ENCODE results near the gene CRYZL1. TPM values are rescaled to one million over a fixed set of nuclear protein-coding genes. Genes with fewer than 3 reads are reported as not detected.
"Not testable (repeated sequence)": the region's sequence is repeated elsewhere in the genome, so short reads cannot be mapped to it uniquely, and the experiment has no call there.

Gene CRYZL1
- polyA plus RNA-seq, 6 donors from 2014 or later, result 28.5 to 44.4 (median 34.9) TPM

DNA sequence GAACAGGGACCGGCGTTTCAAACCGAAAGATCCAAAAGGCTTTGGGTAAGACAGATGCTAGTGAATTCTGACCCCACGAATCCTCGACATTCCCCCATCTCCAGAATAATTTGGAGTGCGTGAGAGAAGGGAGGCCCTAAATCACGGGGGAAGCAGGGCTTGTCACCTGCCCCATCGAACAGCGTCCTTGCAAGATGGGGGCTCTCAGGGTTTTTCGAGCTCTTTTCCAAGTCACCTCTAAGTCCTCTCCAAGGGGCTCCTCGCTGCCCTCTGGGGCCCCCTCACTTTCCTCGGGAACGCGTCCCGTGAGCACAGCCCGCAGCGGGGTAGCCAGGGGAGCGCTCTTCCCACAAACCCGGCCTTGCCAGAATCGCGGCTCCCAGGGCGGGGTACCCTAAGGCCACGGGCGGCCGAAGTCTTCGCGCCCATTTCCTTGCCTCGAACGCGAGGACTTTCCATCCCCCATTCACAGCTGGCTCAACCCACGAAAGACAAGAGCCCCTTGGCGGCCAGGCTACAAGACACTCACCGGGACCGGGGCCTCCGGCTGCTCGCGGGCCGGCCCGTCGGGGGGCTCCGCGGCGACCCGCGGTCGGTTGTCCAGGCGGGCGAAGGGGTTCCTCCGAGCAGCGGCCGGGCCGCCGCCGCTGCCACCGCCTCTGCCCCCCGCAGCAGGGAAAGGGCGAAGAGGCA, 53.6 kb downstream of the CRYZL1 start:
- Mint-ChIP-seq H3K27ac (peak overlapping the region in 5 of 6 donors; percentile 24 to 74 (median 67)), H3K4me3 (peak overlapping the region; percentile 83 to 93 (median 86)), H3K4me1 (peaks cover 0 to 13% (median 4%) of the 10 kb centered on the region in 3 donors), H3K27me3 (no peaks in the 10 kb centered on the region), H3K36me3 (no peaks in the 10 kb centered on the region), H3K9me3 (no peaks in the 10 kb centered on the region)
- ATAC-seq (ENCODE audit: low read depth in 2 of 2) (peak; percentile 16 to 19), DNase-seq (no peak)

DNA sequence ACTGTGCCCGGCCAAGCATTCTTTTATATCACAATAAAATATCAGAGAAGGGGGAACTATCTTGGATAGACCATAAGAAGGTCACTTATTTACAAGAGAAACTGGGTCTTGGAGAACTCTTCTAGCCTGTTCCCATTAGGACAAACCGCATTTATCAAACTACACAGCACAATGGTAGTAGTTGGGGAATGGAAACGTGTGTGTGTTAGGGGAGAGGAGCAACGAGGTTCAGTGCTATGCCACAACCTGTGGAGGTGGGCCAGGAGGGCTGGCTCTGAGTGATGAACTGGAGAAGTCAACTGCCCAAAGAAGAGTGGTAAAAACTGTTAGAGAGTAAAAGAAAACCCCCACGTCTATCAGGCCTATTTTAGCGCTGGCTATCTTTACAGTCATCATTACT, 54.6 kb downstream of the CRYZL1 start:
- H3K27ac Mint-ChIP-seq, result no peak overlapping the region
- peak overlapping the region in 7 of 8 donors; percentile 16 to 85 (median 61) for H3K4me3 Mint-ChIP-seq
- peaks cover 0 to 3% of the 10 kb centered on the region in 2 donors for H3K36me3 Mint-ChIP-seq
- no peaks in the 10 kb centered on the region for H3K9me3 Mint-ChIP-seq
- peaks cover 0 to 13% (median 4%) of the 10 kb centered on the region in 3 donors for H3K4me1 Mint-ChIP-seq
- DNase-seq, result no peak
- H3K27me3 Mint-ChIP-seq, result no peaks in the 10 kb centered on the region
- no peak for ATAC-seq (ENCODE audit: low read depth in 2 of 2)

DNA sequence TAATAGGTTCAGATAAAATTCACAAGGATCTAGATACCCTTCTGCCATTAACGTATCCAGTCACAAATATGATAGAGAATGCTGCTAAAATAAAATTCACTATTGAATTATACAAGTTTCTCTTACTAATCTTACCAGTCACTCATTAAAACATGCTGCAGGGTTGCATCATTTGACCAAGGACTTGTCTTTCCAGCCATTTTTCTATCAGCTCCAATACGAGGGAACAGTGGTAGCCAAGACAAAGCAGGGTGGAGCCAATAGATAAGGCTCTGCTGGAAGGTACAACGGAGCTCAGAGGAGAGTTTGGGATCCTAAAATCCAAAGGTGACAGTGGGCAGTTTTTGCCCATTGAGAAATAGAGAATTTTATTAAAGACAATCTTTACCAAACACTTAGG, 57.1 kb downstream of the CRYZL1 start:
- DNase-seq (no peak), ATAC-seq (ENCODE audit: low read depth in 2 of 2) (no peak)
- H3K9me3 Mint-ChIP-seq, result no peaks in the 10 kb centered on the region
- H3K4me1 Mint-ChIP-seq, result peaks cover 0 to 12% (median 4%) of the 10 kb centered on the region in 3 donors
- H3K36me3 Mint-ChIP-seq, result peaks cover 0 to 4% of the 10 kb centered on the region in 2 donors
- no peak overlapping the region for H3K27ac Mint-ChIP-seq
- H3K27me3 Mint-ChIP-seq, result no peaks in the 10 kb centered on the region
- peak overlapping the region in 2 of 8 donors; percentile 44 to 54 for H3K4me3 Mint-ChIP-seq

DNA sequence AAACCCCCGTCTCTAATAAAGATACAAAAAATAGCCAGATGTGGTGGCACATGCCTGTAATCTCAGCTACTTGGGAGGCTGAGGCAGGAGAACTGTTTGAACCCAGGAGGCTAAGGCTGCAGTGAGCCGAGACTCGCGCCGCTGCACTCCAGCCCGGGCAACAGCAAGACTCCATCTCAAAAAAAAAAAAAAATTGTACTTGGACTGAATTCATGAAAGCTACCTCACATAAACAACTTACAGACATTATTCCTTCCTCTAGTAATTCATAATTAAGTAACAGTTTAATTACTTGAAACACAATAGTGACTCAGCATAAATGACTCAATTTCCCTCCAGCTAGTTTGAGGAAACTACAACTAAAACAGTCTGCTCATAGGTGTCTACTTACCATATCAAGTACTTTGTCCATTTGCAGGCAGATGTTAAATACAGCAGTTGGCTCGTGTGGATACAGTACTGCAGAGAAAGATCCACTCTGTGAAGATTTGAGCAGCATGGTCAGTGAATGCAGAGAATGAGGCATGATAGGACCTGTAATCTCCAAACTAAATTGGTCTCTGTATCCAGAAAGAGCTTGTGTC, 62.5 kb downstream of the CRYZL1 start:
- ATAC-seq (ENCODE audit: low read depth in 2 of 2) (no peak), DNase-seq (no peak)
- Mint-ChIP-seq H3K4me3 (no peak overlapping the region), H3K4me1 (peaks cover 0 to 2% (median 0%) of the 10 kb centered on the region in 3 donors), H3K36me3 (peaks cover 0 to 8% of the 10 kb centered on the region in 2 donors), H3K9me3 (no peaks in the 10 kb centered on the region), H3K27ac (peak overlapping the region in 1 of 6 donors; percentile 19), H3K27me3 (no peaks in the 10 kb centered on the region)

DNA sequence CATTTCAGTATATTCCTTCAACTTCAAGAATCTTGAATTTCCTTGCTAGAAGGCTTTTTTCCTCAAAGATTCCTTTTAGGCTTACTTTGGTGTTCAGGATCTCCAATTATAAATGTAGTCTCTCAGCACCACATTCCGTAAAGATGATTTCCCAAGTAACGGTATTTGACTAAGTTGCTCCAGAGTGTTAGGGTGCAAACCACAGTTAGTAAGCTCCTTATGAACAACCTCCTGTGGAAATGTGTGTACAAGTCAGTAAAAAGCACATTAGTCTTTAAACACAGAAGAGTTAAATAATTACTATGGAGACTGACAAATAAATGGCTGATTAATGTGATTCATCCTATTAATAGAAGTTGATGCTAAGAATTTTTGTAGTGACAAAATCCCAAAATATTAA, 63.3 kb downstream of the CRYZL1 start:
- Mint-ChIP-seq H3K9me3 (no peaks in the 10 kb centered on the region), H3K27me3 (no peaks in the 10 kb centered on the region), H3K4me3 (no peak overlapping the region), H3K36me3 (peaks cover 0 to 9% of the 10 kb centered on the region in 2 donors), H3K27ac (no peak overlapping the region), H3K4me1 (peaks cover 0 to 2% (median 0%) of the 10 kb centered on the region in 3 donors)
- DNase-seq (no peak), ATAC-seq (ENCODE audit: low read depth in 2 of 2) (no peak)

DNA sequence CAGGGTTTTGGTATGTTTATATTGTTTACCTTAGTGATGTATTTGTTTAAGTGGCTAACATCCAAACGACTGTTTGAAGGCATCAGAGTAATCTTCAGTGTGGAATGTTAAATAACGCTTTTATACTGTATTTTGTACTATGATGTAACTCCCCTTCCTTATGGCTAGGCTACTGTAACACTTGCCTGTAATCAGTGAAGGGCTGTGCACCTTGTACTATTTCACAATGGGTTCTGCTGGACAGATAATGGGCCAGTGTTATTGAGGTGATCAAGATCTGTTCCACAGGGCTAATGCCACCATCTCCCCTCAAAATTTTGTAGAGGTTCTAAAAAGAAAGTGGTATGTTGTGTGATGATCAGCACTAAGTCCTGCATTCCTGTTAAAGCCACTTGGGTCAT, 64.8 kb downstream of the CRYZL1 start:
- H3K36me3 Mint-ChIP-seq; H3K27ac Mint-ChIP-seq; H3K4me1 Mint-ChIP-seq; H3K4me3 Mint-ChIP-seq; ATAC-seq (ENCODE audit: low read depth in 2 of 2); DNase-seq; H3K9me3 Mint-ChIP-seq; H3K27me3 Mint-ChIP-seq: not testable (repeated sequence)

DNA sequence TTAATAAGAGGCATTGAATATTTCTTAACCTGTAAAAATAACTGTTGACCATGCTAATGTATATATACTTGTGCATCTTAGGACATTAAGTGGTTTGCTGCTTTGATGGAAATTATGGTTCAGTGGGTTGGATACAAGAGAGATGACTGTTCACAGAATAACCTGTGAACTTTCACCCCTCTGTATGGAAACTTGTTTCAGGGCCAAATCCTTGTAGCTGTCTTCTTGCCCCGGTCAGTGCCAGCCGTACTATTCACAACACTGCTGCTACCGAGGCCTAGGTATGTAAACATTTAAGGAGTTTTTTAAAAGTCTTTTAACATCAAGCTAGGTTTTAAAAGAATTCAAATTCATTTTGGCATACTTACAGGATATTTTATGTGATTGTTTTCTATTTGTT, 69.2 kb downstream of the CRYZL1 start:
- Mint-ChIP-seq H3K4me3 (no peak overlapping the region), H3K4me1 (peaks cover 0 to 12% (median 7%) of the 10 kb centered on the region in 3 donors), H3K9me3 (no peaks in the 10 kb centered on the region), H3K27ac (peak overlapping the region in 2 of 6 donors; percentile 19 to 72), H3K36me3 (peaks cover 7 to 14% of the 10 kb centered on the region in 2 donors), H3K27me3 (no peaks in the 10 kb centered on the region)
- DNase-seq, result no peak
- no peak for ATAC-seq (ENCODE audit: low read depth in 2 of 2)

DNA sequence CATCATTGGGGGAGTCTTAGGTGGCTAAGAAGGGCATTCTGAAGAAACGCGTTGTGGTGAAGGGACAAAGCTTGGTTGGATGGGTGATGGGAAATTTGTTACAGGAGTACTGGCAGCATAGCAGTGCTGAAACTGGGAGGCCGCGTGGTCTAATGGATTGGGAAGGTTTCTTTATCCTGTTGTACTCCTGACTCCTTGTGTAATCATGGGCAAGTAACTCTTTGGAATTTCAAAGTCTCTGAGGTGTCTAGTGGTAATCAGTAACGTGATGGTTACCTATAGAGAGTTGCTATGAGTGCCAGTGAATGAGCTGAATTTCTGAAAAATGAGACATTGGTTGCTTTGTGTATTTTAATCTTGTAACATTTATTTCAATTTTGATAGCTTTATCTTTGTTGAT, 71.5 kb downstream of the CRYZL1 start:
- no peaks in the 10 kb centered on the region for H3K9me3 Mint-ChIP-seq
- H3K4me1 Mint-ChIP-seq, result peaks cover 0 to 12% (median 7%) of the 10 kb centered on the region in 3 donors
- H3K4me3 Mint-ChIP-seq, result no peak overlapping the region
- H3K27me3 Mint-ChIP-seq, result no peaks in the 10 kb centered on the region
- peak overlapping the region in 3 of 6 donors; percentile 24 to 74 (median 70) for H3K27ac Mint-ChIP-seq
- peaks cover 7 to 14% of the 10 kb centered on the region in 2 donors for H3K36me3 Mint-ChIP-seq
- DNase-seq, result no peak
- ATAC-seq (ENCODE audit: low read depth in 2 of 2), result no peak

DNA sequence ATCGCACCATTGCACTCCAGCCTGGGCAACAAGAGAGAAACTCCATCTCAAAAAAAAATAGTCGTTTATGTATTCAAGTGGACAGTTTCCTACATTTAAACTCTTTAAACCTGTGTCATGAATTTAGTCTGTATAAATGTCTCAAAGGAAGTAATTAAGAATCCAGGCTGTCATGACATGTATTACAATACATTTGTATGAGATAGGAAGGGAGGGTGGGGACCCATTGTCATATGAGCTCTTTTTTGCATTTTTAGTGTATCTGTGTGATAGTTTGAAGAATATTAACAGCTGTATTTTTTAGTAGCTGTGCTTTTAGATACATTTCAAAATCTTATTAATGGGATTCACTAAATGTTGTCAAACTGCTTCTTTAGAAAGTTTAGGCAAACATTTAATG, 73.1 kb downstream of the CRYZL1 start:
- no peak overlapping the region for H3K4me3 Mint-ChIP-seq
- no peak overlapping the region for H3K27ac Mint-ChIP-seq
- no peaks in the 10 kb centered on the region for H3K27me3 Mint-ChIP-seq
- DNase-seq (no peak), ATAC-seq (ENCODE audit: low read depth in 2 of 2) (no peak)
- peaks cover 7 to 14% of the 10 kb centered on the region in 2 donors for H3K36me3 Mint-ChIP-seq
- H3K9me3 Mint-ChIP-seq, result no peaks in the 10 kb centered on the region
- H3K4me1 Mint-ChIP-seq, result peaks cover 0 to 12% (median 7%) of the 10 kb centered on the region in 3 donors

DNA sequence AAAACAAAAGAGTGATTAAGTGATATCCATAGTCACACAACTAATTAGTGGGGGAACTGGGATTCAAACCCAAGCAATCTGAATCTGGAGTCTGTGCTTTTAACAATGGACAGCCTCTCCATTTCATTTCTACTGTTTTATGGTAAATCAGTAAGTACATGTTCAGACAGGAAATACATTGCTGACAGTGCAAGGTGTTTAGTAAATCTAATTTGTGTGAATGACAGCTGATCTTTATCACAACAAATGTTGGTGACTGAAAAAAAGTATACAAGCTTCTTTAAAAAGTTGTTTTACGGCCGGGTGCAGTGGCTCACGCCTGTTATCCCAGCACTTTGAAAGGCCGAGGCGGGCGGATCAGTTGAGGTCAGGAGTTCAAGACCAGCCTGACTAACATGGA, 73.6 kb downstream of the CRYZL1 start:
- no peak for DNase-seq
- peak overlapping the region in 2 of 6 donors; percentile 22 to 88 for H3K27ac Mint-ChIP-seq
- H3K4me1 Mint-ChIP-seq, result peaks cover 0 to 12% (median 7%) of the 10 kb centered on the region in 3 donors
- no peaks in the 10 kb centered on the region for H3K27me3 Mint-ChIP-seq
- H3K4me3 Mint-ChIP-seq, result no peak overlapping the region
- H3K9me3 Mint-ChIP-seq, result no peaks in the 10 kb centered on the region
- H3K36me3 Mint-ChIP-seq, result peaks cover 7 to 12% of the 10 kb centered on the region in 2 donors
- no peak for ATAC-seq (ENCODE audit: low read depth in 2 of 2)

DNA sequence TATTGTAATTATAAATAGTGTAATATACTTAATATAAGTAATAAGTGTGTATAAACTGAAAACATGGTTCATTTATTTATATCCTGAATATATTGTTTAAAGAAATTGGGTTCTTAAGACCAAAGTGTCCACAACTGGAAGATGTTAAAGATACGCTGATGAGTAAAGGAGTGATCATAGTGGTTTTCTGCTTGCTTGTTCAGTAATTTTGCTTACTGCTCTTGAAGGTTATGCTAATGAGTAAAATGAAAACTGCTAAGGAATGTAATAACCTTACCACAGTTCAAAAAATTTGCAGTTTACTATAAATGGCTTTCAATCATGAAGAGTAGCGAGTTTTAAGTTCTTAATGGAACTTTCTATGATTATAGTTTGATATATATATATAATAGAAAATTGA, 75.0 kb downstream of the CRYZL1 start:
- Mint-ChIP-seq H3K9me3 (no peaks in the 10 kb centered on the region), H3K36me3 (peaks cover 8% of the 10 kb centered on the region in 2 donors)

DNA sequence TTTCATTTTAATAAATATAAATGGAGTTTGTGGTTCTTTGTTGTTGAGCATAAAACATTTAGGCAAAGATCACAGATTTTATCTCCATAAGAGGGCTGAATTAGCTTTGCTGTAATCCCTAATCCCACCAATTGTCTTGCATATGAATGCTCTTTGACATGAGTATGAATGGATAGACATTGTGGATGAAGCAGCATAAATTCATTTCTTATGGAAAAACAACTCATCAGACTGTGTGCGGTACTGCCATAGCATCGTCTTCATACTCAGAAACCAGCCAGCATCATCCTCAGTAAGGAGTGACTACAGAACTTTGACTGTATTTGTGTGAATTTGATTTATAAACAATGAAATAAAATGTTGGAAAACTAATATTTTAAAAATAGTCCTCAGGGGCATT, 79.2 kb downstream of the CRYZL1 start:
- H3K4me1 Mint-ChIP-seq, result peaks cover 10 to 24% (median 12%) of the 10 kb centered on the region in 3 donors
- H3K9me3 Mint-ChIP-seq, result no peaks in the 10 kb centered on the region
- no peak overlapping the region for H3K4me3 Mint-ChIP-seq
- no peaks in the 10 kb centered on the region for H3K27me3 Mint-ChIP-seq
- H3K27ac Mint-ChIP-seq, result no peak overlapping the region
- ATAC-seq (ENCODE audit: low read depth in 2 of 2), result no peak
- DNase-seq, result no peak
- peaks cover 21 to 36% of the 10 kb centered on the region in 2 donors for H3K36me3 Mint-ChIP-seq

More for the DNA sequence above, 75.0 kb downstream of the CRYZL1 start:
- ATAC-seq (ENCODE audit: low read depth in 2 of 2) (no peak), DNase-seq (no peak)
- Mint-ChIP-seq H3K4me3 (no peak overlapping the region), H3K27ac (no peak overlapping the region), H3K27me3 (no peaks in the 10 kb centered on the region), H3K4me1 (peaks cover 0 to 13% (median 7%) of the 10 kb centered on the region in 3 donors)

DNA sequence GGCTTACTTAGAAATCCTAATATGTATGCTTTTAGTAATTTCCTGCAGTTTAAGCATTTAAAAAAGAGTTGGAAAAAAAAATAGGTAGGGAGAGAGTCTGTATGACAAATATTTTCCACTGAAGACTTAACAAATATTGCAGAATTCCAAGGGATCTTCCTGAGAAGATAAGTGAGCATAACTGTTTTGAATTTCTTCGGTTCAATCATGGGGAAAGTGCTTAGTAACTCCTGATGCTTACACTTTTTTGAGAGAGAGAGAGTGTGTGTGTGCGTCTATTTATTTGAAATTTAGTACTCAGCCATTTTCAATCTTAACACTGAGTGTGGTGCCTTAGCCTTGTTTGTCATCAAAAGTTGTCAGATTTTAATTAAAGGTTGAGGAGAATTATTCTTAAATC, 80.2 kb downstream of the CRYZL1 start:
- peaks cover 12 to 31% (median 15%) of the 10 kb centered on the region in 3 donors for H3K4me1 Mint-ChIP-seq
- peaks cover 30 to 44% of the 10 kb centered on the region in 2 donors for H3K36me3 Mint-ChIP-seq
- H3K9me3 Mint-ChIP-seq, result no peaks in the 10 kb centered on the region
- no peak for DNase-seq
- no peak for ATAC-seq (ENCODE audit: low read depth in 2 of 2)
- H3K27ac Mint-ChIP-seq, result peak overlapping the region in 3 of 6 donors; percentile 27 to 78 (median 51)
- H3K27me3 Mint-ChIP-seq, result no peaks in the 10 kb centered on the region
- no peak overlapping the region for H3K4me3 Mint-ChIP-seq

DNA sequence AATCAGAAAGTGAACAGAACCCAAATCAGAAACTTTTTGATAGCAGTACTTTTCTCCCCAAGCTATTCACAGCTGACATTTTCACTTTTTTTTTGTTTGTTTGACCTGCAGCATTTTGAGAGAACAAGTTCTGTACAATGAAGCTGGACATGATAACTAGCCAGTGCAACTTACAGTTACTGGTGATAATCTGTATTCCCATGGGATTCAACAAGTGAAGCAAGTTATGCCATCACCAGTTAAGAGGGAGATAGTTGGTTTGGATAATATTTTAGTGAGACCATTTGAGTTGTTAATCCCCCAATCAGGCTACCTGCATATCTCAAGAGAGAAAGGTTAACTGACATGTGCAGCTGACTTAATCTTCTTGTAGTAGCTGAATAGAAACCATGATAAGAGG, 80.6 kb downstream of the CRYZL1 start:
- H3K27ac Mint-ChIP-seq, result peak overlapping the region in 2 of 6 donors; percentile 52 to 78
- no peak for ATAC-seq (ENCODE audit: low read depth in 2 of 2)
- peaks cover 16 to 35% (median 19%) of the 10 kb centered on the region in 3 donors for H3K4me1 Mint-ChIP-seq
- DNase-seq, result no peak
- no peak overlapping the region for H3K4me3 Mint-ChIP-seq
- H3K27me3 Mint-ChIP-seq, result no peaks in the 10 kb centered on the region
- no peaks in the 10 kb centered on the region for H3K9me3 Mint-ChIP-seq
- peaks cover 34 to 46% of the 10 kb centered on the region in 2 donors for H3K36me3 Mint-ChIP-seq
